ENCODE measurements around the gene TF.
"Not testable (repeated sequence)": the region's sequence is repeated elsewhere in the genome, so short reads cannot be mapped to it uniquely, and the experiment has no call there.

Gene TF

GRCh38 chr3:133767607-133768006 lies 21.4 kb downstream of the TF start:
- DNase-seq (ENCODE audit: low spot score) = no peak

GRCh38 chr3:133769536-133769935 lies 23.3 kb downstream of the TF start:
- DNase-seq (ENCODE audit: low spot score) = no peak

GRCh38 chr3:133773732-133774131 lies 27.5 kb downstream of the TF start:
- no peak for DNase-seq (ENCODE audit: low spot score)

GRCh38 chr3:133775309-133775708 lies 29.1 kb downstream of the TF start:
- no peak for DNase-seq (ENCODE audit: low spot score)

GRCh38 chr3:133775835-133776234 lies 29.6 kb downstream of the TF start:
- DNase-seq (ENCODE audit: low spot score) = no peak

GRCh38 chr3:133776794-133777438 lies 30.7 kb downstream of the TF start:
- no peak for DNase-seq (ENCODE audit: low spot score)

GRCh38 chr3:133777807-133778568 lies 31.8 kb downstream of the TF start:
- DNase-seq (ENCODE audit: low spot score) = no peak

- no peak for DNase-seq (ENCODE audit: low spot score)
Observed at GRCh38 chr3:133779626-133780203, 33.5 kb downstream of the TF start.

- not testable (repeated sequence) for DNase-seq (ENCODE audit: low spot score)
Observed at GRCh38 chr3:133780756-133781155, 34.6 kb downstream of the TF start.

GRCh38 chr3:133781570-133781969 lies 35.4 kb downstream of the TF start:
- no peak for DNase-seq (ENCODE audit: low spot score)

- DNase-seq (ENCODE audit: low spot score) = no peak
Observed at GRCh38 chr3:133782454-133782853, 36.3 kb downstream of the TF start.

- DNase-seq (ENCODE audit: low spot score) = no peak
Observed at GRCh38 chr3:133783762-133784161, 37.6 kb downstream of the TF start.

GRCh38 chr3:133788024-133788423 lies 41.8 kb downstream of the TF start:
- DNase-seq (ENCODE audit: low spot score) = no peak

- no peak for DNase-seq (ENCODE audit: low spot score)
Observed at GRCh38 chr3:133792171-133792763, 46.1 kb downstream of the TF start.

- DNase-seq (ENCODE audit: low spot score) = no peak
Observed at GRCh38 chr3:133797396-133798105, 51.4 kb downstream of the TF start.

- DNase-seq (ENCODE audit: low spot score) = no peak
Observed at GRCh38 chr3:133799794-133800585, 53.8 kb downstream of the TF start.

GRCh38 chr3:133803469-133803868 lies 57.3 kb downstream of the TF start:
- DNase-seq (ENCODE audit: low spot score) = no peak

GRCh38 chr3:133804896-133805295 lies 58.7 kb downstream of the TF start:
- DNase-seq (ENCODE audit: low spot score) = no peak

- no peak for DNase-seq (ENCODE audit: low spot score)
Observed at GRCh38 chr3:133805384-133805701, 59.1 kb downstream of the TF start.

- DNase-seq (ENCODE audit: low spot score) = peak; percentile 93
Observed at GRCh38 chr3:133805702-133806475, 59.7 kb downstream of the TF start, which contains the start of gene SRPRB. Gene SRPRB (plus strand): TSS chr3:133805815. CDS start chr3:133805849, 34 bp downstream.

GRCh38 chr3:133812872-133813271 lies 66.7 kb downstream of the TF start:
- DNase-seq (ENCODE audit: low spot score) = no peak
